Measurements from ENCODE around the gene SERP2.
"Not testable (repeated sequence)": the region's sequence is repeated elsewhere in the genome, so short reads cannot be mapped to it uniquely, and the experiment has no call there.

SERP2 gene

GRCh38 chr13:44373601-44374347 lies at the start of gene SERP2:
TSS of gene SERP2 (plus strand) at chr13:44373824. CDS start at chr13:44374026, 202 bp downstream.
- no peak for TF ChIP-seq POLR2A (IDR thresholded peaks at IDR 0.05; ENCODE audit: low read depth, low read length)
- DNase-seq (ENCODE audit: insufficient read length, low spot score) (no peak), FAIRE-seq (no peak)

GRCh38 chr13:44326961-44327360 lies 46.7 kb upstream of the SERP2 start:
- no peak for TF ChIP-seq POLR2A (IDR thresholded peaks at IDR 0.05; ENCODE audit: low read depth, low read length)
- FAIRE-seq (no peak), DNase-seq (ENCODE audit: insufficient read length, low spot score) (no peak)

GRCh38 chr13:44329041-44329440 lies 44.6 kb upstream of the SERP2 start:
- FAIRE-seq; DNase-seq (ENCODE audit: insufficient read length, low spot score): not testable (repeated sequence)

- FAIRE-seq (no peak), DNase-seq (ENCODE audit: insufficient read length, low spot score) (no peak)
- no peak for TF ChIP-seq POLR2A (IDR thresholded peaks at IDR 0.05; ENCODE audit: low read depth, low read length)
Measured at GRCh38 chr13:44329909-44330545, 43.6 kb upstream of the SERP2 start.

- FAIRE-seq (no peak), DNase-seq (ENCODE audit: insufficient read length, low spot score) (no peak)
- no peak for TF ChIP-seq POLR2A (IDR thresholded peaks at IDR 0.05; ENCODE audit: low read depth, low read length)
Measured at GRCh38 chr13:44331446-44331845, 42.2 kb upstream of the SERP2 start.

- DNase-seq (ENCODE audit: insufficient read length, low spot score) (no peak), FAIRE-seq (no peak)
Measured at GRCh38 chr13:44331912-44332851, 41.4 kb upstream of the SERP2 start.

GRCh38 chr13:44333950-44334655 lies 39.5 kb upstream of the SERP2 start:
- FAIRE-seq: no peak
- no peak for DNase-seq (ENCODE audit: insufficient read length, low spot score)
- TF ChIP-seq POLR2A (IDR thresholded peaks at IDR 0.05; ENCODE audit: low read depth, low read length): no peak

More at GRCh38 chr13:44331912-44332851, 41.4 kb upstream of the SERP2 start:
- TF ChIP-seq POLR2A (IDR thresholded peaks at IDR 0.05; ENCODE audit: low read depth, low read length): no peak

GRCh38 chr13:44334751-44335150 lies 38.9 kb upstream of the SERP2 start:
- TF ChIP-seq POLR2A (IDR thresholded peaks at IDR 0.05; ENCODE audit: low read depth, low read length): no peak
- no peak for FAIRE-seq
- no peak for DNase-seq (ENCODE audit: insufficient read length, low spot score)

- no peak for TF ChIP-seq POLR2A (IDR thresholded peaks at IDR 0.05; ENCODE audit: low read depth, low read length)
- no peak for FAIRE-seq
Measured at GRCh38 chr13:44336934-44337333, 36.7 kb upstream of the SERP2 start.

GRCh38 chr13:44337581-44337980 lies 36.0 kb upstream of the SERP2 start:
- no peak for TF ChIP-seq POLR2A (IDR thresholded peaks at IDR 0.05; ENCODE audit: low read depth, low read length)
- FAIRE-seq (no peak), DNase-seq (ENCODE audit: insufficient read length, low spot score) (no peak)

More at GRCh38 chr13:44336934-44337333, 36.7 kb upstream of the SERP2 start:
- DNase-seq (ENCODE audit: insufficient read length, low spot score): no peak

GRCh38 chr13:44340508-44340907 lies 33.1 kb upstream of the SERP2 start:
- TF ChIP-seq POLR2A (IDR thresholded peaks at IDR 0.05; ENCODE audit: low read depth, low read length): no peak
- DNase-seq (ENCODE audit: insufficient read length, low spot score) (no peak), FAIRE-seq (no peak)

- no peak for DNase-seq (ENCODE audit: insufficient read length, low spot score)
- no peak for FAIRE-seq
- no peak for TF ChIP-seq POLR2A (IDR thresholded peaks at IDR 0.05; ENCODE audit: low read depth, low read length)
Measured at GRCh38 chr13:44342741-44343140, 30.9 kb upstream of the SERP2 start.

GRCh38 chr13:44346534-44346933 lies 27.1 kb upstream of the SERP2 start:
- no peak for FAIRE-seq
- no peak for TF ChIP-seq POLR2A (IDR thresholded peaks at IDR 0.05; ENCODE audit: low read depth, low read length)
- no peak for DNase-seq (ENCODE audit: insufficient read length, low spot score)

Measured in H54 (cell line).